A673 (cell line): ENCODE results near the gene SGK1.

ENCODE experiments used
- EZH2 ChIP-seq: fragments of 200-600 bp; sonication (generic); IDR thresholded peaks from 2 replicates; pipeline ENCODE4 v1.6.1; 2017; ENCODE audit warnings: borderline replicate concordance, low read depth, mild to moderate bottlenecking, mixed read lengths, antibody characterized with exemption, low read length; ENCODE audit not compliant: poor library complexity, severe bottlenecking
- TF ChIP-seq, protein P1 (sequence below): fragments of 300-800, 200-600 bp; sonication (generic); conservative IDR thresholded peaks from 2 replicates; pipeline ENCODE4 v1.5.1; 2017; ENCODE audit warnings: low read depth, mild to moderate bottlenecking, antibody characterized with exemption, low read length, moderate library complexity, mixed read lengths

- TF ChIP-seq, protein P1, sequence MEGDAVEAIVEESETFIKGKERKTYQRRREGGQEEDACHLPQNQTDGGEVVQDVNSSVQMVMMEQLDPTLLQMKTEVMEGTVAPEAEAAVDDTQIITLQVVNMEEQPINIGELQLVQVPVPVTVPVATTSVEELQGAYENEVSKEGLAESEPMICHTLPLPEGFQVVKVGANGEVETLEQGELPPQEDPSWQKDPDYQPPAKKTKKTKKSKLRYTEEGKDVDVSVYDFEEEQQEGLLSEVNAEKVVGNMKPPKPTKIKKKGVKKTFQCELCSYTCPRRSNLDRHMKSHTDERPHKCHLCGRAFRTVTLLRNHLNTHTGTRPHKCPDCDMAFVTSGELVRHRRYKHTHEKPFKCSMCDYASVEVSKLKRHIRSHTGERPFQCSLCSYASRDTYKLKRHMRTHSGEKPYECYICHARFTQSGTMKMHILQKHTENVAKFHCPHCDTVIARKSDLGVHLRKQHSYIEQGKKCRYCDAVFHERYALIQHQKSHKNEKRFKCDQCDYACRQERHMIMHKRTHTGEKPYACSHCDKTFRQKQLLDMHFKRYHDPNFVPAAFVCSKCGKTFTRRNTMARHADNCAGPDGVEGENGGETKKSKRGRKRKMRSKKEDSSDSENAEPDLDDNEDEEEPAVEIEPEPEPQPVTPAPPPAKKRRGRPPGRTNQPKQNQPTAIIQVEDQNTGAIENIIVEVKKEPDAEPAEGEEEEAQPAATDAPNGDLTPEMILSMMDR: no peak
- TF ChIP-seq EZH2: no peak
Measured at GRCh38 chr6:134253681-134254080, 64.2 kb downstream of the SGK1 start.
